GM19395 (cell line): ENCODE results near the gene CTDP1.
"Not testable (repeated sequence)": the region's sequence is repeated elsewhere in the genome, so short reads cannot be mapped to it uniquely, and the experiment has no call there.

Source experiments
- ATAC-seq: cut with Tn5 transposase; IDR thresholded peaks from one replicate; pipeline ENCODE4 v1.9.1; 2021; ENCODE audit warnings: mild to moderate bottlenecking, moderate library complexity; ENCODE audit not compliant: unreplicated experiment

Gene CTDP1

DNA sequence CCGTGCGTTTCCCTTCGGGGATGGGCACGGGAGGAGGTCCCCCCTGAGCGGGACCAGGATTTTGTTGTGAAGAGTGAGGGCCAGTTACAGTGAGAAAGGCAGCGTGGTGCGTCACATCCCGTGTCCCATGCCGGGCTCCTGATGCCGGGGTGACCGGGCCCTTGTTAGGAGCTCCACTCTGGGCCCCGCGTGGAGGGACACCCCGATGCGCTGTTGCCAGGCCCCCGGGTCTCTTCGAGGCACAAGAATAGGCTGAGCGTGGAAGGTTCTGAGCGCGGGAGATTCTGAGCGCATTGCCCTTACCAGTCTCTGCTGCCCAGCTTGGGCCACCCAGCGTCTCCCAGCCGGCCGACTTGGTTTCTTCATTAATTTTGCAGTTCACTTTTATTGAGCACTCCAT, 17.6 kb downstream of the CTDP1 start:
- no peak for ATAC-seq

DNA sequence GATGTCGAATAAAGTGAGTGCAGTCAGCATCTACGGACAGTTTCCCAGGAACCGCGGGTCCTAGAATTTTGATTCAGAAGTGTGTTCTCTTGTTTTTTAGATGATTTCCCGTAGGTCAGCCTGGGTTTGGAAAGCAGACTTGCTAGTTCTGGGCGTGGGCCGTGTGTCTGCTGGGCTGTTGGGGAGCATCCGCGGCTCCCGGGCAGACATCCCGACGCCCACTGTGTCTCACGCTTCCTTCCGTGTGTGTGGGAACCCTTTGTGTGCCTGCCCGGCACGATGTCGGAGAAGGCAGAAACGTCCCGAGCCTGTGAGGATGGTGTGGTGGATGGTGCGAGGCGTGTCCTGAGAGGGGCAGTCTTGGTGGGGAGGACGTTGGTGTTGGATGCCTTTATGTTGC, 18.4 kb downstream of the CTDP1 start:
- ATAC-seq: no peak

DNA sequence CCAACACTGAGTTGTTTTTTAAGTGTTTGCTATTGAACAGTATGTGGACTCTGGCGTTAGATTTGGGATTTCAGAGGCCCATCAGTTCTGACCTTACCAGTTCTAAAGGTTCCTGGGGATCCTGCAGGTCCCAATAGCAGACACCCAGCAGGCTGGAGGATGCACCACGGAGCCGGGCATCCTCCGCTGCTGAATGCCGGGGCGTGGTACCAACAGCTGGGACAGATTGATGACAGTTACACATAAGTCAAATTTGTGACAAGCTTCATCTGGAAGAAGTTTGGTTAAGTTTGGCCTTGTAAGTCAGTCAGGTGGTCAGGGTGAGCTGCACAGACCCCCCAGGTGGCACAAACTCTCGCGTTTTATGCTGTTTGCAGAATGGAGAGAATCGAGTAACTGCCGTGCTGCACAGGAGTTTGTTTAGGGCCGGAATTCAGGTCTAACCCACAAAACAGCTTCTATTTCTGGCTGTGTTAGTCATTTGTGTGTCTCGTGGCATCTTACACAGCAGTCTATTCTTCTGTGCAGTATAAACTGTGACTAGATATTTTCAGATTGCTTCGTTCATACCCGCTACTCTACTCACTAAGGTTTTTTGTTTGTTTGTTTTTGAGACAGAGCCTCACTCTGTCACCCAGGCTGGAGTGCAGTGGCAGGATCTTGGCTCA, 19.2 kb downstream of the CTDP1 start:
- no peak for ATAC-seq

DNA sequence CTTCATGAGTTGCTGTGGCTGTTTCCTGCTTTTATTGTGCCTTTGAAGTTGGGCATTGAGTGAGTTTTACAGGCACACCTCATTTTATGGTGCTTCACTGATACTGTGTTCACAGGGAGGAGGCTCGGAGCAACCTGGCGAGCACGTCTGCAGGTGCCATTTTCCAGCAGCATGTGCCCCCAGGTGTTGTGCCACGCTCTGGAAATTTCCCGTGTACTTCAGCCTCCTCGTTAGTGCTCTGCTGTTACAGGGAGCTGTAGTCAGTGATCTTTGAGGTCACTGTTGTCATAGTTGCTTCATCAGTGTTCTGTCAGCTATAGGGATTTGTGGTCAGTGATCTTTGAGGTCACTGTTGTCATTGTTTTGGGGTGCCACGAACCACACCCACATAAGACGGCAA, 20.1 kb downstream of the CTDP1 start:
- ATAC-seq: no peak

DNA sequence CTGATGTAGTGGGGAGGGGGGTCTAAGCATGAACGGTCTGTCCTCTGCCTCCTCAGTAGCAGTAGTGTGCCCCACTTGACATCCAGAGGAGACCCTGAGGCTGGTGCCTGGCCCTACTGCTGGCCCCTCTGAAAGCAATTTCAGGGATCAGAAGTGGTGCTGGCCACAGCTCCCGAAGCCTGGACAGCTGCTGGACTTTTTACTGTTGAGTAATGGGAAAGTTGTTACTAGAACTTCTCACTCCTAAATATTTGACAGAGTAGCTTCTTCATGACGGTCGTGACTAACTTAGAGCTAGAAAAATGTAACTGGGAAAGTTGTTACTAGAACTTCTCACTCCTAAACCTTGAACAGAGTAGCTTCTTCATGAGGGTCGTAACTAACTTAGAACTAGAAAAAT, 23.3 kb downstream of the CTDP1 start:
- ATAC-seq: no peak

DNA sequence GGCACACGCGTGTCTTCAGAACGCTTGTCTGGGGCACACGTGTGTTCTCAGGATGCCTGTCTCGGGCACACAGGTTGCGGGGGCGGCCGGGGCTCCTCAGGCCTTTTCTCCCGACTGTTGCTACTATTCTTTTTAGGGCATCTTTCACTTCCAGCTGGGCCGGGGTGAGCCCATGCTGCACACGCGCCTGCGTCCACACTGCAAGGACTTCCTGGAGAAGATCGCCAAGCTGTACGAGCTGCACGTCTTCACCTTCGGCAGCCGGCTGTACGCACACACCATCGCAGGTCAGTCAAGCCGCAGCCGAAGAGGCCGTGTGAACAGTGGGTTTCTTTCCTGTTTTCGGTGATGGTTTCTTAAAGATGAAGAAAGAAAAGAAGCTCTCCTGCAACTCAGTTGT, 25.0 kb downstream of the CTDP1 start:
- ATAC-seq: no peak

DNA sequence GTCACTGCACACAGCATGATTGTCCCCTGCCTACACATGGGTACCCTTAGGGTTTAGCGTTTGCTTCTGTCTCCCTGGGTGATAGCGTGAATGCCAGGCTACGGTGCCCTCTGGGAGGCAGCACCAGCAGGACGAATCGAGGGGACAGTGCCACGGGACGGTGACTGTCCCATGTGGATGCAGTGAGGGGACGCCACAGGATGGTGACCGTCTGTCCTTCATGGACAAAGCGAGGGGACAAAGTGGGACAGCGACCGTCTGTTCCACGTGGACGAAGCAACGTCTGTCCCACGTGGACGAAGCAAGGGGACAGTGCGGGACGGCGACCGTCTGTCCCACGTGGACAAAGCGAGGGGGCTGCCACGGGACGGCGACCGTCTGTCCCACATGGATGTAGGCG, 25.7 kb downstream of the CTDP1 start:
- ATAC-seq: no peak

DNA sequence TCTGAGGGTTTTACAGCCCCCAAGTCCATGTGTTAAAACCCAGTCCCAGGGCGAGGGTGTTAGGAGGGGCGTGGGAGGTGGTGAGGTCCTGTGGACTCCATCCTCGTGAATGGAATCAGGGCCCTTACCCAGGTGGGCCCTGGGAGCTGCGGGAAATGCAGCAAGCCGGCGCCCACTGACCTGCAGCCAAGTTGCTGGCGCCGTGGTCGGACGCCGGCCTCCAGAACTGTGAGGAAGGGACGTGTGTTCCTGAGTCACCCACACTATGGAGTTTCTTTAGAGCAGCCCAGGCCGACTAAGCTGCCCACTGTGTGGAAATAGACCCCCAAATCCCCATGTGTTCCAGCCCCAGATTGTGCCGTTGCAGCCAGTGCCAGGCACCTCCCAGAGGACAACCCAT, 26.4 kb downstream of the CTDP1 start:
- no peak for ATAC-seq

DNA sequence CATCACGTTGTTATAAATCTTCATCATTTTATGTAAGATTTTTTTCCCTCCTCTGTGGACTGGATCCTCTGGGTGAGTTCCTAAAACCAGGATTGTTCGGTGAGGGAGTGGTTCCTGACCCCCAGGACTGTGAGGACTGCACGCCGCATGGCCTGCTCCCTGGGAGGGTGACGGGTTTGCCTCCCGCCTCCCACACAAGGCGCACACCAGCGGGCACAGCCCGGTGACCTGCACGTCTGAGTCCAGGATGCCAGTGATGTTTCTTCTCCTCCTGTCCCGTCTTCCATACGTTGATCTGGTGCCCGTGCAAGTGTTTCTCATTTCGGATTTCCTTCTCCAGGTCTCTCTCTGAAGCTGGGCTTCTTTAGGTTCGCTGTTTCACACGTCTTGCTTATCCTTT, 27.1 kb downstream of the CTDP1 start:
- no peak for ATAC-seq

DNA sequence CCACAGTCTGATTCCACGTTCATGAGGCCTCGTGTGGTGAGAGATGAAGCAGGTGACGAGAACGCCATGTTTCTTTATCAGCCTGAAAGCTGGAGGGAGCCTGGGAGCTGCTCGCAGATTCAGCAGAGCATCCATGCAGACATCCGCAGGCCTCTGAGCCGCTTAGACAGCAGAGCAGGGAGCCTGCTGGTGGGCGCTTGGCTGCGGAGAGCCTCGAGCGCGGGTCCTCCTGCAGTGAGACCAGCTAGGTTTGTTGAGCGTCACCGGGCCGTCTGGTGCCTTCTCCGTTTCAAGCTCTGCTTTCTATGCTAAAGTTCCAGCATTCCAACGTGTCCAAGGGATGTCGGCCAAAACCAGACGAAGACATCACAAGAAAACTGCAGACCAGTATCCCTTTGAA, 27.6 kb downstream of the CTDP1 start:
- ATAC-seq: no peak

DNA sequence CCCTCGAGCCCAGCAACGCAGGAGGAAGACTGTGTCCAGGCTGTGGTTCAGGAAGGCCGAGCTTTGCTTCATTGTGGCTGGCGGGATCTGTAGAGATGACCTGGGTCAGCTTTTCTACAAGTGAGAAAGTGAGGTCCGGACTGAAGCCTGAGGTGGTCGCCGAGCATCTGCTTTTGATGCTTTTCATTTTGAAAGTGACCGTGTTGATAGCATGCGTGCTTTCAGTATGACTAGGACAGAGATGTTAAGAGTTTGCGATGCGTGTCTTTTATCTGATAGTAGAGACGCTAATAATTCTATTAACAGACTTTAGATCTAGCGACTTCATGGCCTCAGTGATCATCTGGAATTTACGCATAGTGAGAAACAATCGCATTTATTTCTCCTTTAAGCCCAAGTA, 28.1 kb downstream of the CTDP1 start:
- ATAC-seq: no peak

DNA sequence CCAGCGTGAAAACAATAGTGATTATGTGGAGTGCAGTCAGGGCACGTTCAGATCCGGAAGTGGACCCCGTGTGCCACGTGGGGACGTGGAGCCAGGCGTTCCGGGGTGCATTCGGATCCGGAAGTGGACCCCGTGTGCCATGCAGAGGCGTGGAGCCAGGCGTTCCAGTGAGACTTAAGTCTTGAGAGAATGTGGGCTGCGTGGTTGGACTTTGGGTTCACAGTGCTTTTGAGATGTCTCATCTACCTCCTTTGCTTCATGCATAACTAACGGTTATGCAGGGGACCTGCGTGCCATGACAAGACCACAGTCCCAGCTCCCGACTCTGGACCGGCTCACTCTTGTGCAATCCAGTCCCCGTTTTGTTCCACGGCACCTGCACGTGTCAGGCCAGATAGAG, 28.8 kb downstream of the CTDP1 start:
- ATAC-seq: no peak

DNA sequence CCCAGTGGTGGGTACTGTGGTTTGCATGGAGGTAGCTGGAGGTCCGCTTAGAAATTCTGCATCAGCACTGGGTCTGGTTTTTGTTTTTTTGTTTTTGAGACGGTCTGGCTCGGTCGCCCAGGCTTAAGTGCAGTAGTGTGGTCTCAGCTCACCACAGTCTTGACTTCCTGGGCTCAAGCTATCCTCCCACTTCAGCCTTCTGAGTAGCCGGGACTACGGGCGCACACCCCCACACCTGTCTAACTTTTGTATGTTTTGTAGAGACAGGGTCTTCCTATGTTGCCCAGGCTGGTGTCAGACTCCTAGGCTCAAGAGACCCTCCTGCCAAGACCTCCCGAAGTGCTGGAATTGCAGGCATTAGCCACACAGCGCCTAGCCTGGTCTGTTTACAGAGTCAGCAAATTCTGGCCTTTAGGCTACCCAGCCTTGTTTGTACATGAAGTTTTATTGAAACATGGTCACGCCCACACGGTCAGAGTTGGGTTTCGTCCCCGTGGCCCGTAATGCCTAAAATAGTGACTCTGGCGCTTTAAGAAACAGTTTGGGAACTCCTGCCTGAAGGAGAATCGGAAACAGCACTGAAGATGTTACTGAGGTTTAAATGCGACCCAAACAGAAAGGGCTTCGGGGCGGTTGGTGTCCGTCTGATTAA, 32.7 kb downstream of the CTDP1 start:
- no peak for ATAC-seq

DNA sequence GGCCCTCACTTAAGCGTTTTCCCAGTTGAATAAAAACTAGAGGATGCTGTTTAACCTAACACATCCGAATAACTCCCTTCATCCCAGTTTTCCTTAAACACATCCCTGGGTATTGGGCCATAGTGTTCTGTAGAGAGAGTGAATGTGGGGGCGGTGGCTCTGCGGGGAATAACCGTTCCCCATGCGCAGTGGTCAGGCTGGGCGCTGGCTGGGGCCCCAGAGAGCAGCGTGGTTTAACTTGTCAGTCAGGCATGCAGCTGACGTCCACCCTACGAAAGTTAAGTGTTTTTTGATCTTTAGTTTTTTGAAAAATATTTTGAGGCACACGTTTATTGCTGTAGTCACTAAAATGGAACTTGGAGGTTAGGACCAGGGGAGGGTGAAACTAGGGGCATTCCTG, 33.7 kb downstream of the CTDP1 start:
- ATAC-seq: no peak

DNA sequence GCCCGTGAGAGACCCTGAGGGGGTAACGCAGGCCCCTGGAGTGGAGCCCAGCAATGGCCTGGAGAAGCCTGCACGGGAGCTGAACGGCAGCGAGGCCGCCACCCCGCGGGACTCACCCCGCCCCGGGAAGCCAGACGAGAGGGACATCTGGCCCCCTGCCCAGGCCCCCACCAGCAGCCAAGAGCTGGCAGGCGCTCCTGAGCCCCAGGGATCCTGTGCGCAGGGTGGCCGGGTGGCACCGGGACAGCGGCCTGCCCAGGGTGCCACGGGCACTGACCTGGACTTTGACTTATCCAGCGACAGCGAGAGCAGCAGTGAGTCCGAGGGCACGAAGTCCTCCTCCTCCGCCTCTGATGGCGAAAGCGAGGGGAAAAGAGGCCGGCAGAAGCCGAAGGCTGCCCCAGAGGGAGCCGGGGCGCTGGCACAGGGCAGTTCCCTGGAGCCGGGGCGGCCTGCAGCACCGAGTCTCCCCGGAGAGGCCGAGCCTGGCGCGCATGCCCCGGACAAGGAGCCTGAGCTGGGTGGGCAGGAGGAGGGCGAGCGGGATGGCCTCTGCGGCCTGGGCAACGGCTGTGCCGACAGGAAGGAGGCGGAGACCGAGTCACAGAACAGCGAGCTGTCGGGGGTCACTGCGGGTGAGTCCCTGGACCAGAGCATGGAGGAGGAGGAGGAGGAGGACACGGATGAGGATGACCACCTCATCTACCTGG, 35.1 kb downstream of the CTDP1 start:
- no peak for ATAC-seq

DNA sequence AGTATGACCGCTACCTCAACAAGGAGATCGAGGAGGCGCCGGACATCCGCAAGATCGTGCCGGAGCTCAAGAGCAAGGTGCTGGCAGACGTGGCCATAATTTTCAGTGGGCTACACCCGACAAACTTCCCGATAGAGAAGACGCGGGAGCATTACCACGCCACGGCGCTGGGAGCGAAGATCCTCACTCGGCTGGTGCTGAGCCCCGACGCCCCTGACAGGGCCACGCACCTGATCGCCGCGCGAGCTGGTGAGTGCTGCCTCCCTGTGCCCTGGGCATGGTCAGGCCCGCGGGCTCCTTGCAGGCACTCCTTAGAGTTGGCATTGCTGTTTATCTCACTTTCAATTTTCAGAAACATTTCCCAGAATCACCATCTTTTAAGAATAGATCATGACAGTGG, 35.7 kb downstream of the CTDP1 start:
- ATAC-seq: no peak

DNA sequence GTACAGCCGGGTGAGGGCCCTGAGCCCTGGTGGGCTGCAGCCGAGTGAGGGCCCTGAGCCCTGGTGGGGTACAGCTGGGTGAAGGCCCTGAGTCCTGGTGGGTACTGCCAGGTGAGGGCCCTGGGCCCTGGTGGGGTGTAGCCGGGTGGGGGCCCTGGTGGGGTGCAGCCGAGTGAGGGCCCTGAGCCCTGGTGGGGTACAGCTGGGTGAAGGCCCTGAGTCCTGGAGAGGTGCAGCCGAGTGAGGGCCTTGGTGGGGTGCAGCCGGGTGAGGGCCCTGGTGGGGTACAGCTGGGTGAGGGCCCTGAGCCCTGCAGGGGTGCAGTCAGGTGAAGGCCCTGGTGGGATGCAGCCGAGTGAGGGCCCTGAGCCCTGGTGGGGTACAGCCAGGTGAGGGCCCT, 37.5 kb downstream of the CTDP1 start:
- ATAC-seq: no peak

DNA sequence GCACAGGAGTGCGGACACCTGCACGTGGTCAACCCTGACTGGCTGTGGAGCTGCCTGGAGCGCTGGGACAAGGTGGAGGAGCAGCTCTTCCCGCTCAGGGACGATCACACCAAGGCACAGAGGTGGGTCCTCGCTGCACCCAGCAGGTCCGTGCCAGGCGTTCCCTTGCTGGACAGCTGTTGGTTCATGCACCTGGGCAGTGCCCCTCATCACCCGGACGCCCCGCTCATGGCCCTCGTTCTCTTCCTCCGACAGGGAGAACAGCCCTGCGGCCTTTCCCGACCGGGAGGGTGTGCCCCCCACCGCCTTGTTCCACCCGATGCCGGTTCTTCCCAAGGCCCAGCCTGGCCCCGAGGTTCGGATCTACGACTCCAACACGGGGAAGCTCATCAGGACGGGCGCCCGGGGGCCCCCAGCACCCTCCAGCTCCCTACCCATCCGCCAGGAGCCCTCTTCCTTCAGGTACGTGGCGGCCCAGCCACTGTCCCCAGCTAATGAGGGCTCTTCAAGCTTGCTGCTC, 38.0 kb downstream of the CTDP1 start:
- ATAC-seq: no peak

DNA sequence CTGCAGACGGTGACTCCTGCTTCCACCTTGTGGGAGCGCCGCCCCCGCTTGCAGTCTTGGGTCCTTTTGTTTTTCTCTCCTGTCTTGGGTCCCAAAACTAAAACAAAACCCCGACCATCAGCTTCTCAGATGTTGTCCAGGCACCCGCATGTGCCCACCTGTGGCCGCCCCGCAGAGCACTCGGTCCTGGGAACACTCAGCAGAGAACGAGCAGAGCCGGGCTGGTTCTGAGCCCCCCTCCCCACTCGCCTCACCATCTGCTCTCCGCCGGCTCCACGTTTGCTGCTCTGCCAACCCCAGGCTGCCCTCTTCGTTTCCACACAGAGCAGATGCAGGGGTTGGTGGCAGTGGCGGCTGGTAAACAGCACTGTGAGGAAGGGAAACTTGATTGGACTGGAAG, 38.5 kb downstream of the CTDP1 start:
- ATAC-seq: no peak

DNA sequence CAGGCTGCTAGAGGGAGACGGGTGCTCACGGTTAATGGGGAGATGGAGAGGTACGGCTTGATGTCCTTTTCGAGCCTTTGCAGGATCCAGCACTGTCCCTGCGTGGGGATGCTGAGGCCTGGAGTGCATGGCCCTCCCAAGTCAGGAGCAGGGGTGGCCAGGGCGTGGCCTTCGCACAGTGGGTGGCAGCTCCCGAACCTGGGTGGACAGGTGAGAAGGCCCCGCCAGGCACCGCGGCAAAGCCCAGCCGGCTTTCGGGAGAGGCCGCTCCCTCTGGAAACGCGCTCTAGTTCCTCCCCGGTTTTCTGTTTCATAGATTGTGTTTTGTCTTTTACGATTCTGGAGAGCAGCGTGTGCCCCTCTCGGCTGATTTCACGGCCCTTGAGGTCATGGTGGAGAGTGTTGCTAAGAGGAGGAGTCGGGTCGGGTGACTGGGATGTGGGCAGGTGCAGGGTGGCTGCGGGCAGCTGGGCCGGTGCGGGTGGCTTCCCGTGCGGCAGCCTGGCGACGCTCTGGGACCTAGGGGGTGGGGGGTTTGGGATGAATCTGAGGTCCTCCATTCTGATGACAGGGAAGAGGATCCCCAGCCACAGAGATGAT, 39.4 kb downstream of the CTDP1 start:
- ATAC-seq: no peak

DNA sequence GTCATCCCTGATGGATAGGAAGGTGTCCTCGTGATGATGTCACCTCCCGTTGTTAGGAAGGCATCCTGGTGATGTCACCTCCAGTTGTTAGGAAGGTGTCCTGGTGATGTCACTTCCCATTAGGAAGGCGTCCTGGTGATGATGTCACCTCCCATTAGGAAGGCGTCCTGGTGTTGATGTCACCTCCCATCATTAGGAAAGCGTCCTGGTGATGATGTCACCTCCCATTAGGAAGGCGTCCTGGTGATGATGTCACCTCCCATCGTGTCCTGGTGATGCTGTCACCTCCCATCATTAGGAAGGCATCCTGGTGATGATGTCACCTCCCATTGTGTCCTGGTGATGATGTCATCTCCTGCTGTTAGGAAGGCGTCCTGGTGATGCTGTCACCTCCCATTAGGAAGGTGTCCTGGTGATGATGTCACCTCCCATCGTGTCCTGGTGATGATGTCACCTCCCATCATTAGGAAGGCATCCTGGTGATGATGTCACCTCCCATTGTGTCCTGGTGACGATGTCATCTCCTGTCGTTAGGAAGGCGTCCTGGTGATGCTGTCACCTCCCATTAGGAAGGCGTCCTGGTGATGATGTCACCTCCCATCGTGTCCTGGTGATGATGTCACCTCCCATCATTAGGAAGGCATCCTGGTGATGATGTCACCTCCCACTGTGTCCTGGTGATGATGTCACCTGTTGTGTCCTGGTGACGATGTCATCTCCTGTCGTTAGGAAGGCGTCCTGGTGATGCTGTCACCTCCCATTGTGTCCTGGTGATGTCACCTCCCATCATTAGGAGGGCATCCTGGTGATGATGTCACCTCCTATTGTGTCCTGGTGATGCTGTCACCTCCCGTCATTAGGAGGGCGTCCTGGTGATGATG, 40.1 kb downstream of the CTDP1 start:
- not testable (repeated sequence) for ATAC-seq
